Left forelimb (tissue), 1 donor: ENCODE data around the gene SRSF8.
"Not testable (repeated sequence)": the region's sequence is repeated elsewhere in the genome, so short reads cannot be mapped to it uniquely, and the experiment has no call there.

ENCODE experiments used
- DNase-seq: peaks from one replicate; pipeline ENCODE4 v3.0.0-alpha.2; 2018; ENCODE audit warnings: low spot score

The SRSF8 gene

DNA sequence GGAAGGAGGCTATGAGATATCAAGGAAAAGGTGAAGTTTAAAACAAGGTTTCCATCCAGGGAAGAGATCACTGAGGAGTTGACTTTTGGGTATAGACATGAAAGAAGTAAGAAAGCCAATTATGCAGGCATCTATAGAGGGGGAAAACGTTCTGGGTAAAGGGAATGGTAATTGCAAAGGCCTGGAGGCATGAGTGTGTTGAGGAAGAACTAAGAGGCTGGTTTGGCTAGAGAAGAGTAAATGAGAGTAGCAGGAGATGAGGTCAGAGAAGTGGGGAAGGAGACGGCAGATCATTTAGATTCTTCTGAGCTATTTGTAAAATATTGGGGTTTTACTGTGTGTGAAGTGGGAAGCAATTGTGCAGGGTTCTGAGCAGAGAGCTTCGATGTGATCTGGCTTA is 30.5 kb downstream of the SRSF8 start:
- no peak for DNase-seq

DNA sequence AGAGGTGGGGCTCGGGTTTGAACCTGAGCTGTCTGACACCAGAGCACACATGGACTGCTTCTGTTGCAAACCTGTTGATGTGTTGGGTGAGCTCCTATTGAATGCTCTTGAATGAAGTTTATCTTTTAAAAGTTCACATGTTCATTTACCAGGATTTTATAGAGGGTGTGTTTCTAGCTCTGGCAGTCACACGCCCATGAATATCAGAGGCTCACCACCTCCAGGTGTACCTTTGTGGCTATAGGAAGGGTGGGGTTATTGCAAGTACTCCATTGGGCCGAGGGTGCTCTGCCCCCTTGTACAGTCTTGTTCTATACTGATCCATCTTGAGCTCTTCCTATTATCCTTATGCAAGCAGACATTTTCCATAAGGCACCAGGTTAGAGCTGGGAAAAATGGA is 32.1 kb downstream of the SRSF8 start:
- no peak for DNase-seq

DNA sequence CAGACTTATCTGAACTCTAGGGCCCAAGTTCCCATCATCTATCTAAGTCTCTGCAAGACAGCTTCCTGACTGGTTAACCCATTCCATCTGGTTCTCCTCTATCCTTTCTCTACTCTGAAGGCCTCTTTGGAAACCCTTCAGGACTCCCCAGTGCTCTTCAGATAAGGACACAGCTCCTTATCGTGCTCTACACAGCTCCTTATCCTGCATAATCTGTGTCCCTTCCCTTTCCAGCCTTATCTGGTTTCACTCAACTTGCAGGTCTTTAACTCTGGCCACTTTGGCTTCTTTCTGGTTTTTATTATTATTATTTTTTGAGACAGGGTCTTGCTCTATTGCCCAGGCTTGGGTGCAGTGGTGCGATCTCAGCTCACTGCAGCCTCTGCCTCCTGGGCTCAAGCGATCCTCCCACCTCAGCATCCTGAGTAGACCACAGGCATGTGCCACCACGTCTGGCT is 33.5 kb downstream of the SRSF8 start:
- no peak for DNase-seq

DNA sequence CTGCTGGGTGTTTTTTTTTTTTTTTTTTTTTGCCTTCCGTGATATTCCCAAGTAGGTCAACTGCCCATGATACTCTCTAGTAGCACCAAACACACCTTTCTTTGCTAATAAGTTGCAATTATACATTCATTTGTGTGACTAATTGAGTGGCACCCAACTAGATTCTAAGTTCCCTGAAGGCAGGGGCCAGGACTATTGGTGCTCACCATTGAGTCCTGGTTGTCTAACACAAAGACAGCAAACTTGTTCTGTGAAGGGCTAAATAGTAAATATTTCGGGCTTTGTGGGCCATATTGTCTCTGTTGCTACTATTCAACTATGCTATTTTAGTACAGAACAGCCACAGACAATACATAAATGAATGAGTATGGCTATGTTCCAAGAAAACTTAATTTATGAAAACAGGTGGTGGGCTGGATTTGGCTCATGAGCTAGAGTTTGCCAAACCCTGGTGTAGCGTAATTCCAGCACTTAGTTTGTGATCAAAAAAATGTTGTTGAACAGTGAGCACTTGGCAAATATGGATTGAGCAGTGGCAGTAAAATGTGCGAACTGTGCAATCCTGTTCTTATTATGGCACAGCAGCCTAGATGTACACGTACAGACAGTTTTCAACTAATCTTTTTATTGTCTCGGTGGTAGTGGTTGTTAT is 34.3 kb downstream of the SRSF8 start:
- no peak for DNase-seq

DNA sequence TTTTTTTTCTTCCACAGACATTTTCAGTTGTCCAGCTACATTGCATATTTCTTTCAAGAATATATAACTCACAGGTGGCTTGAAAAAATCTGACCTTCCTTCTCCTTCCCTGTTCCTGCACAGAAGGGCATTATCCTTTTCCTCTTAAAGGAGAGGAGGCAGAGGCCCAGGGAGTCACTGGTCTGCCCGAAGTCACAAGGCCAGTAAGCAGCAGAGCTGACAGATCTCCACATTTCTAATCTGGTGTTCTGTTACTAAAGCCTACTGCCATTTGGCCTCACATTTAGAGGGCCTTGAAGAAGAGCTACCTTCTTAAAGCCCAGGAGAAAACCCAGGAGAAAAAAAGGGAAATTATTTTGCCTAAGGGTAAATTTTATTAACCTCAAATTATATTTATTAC is 35.2 kb downstream of the SRSF8 start:
- no peak for DNase-seq

DNA sequence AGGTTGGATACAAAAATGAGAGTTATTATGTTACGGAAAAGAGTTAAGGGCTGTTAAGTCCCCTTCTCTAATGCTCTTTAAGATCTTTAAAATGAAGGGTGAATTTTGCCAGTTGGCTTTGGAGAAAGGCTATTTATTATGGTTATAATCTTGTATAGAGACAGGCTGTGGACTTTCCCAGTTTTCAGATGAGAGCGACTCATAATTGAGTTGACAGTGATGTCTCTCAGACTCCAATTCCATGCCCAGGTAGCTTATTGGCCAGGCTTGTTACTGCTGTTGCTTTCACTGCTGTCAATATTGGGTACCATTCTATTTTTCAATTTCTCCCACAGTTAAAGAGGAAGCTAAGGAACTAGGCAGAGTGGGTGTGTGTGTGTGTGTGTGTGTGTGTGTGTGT is 36.0 kb downstream of the SRSF8 start:
- DNase-seq = no peak

DNA sequence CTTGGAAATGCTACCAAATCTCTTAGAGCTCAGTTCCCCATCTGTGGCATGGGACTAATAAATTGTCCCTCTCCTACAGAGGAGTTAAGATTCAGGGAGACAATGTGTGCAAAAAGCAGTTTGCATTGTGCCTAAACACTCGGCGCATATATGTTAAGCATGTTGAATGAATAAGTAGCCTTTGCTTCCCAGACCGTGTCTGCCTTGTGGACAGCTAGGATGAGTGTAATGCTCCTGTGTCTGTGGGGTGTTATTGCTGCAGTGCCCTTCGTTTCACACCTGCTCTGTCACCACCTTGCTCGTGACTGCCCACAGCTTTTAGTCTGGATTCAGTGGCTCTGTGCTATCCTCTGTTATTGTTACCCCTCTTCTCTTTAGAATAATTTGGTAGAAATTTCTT is 37.0 kb downstream of the SRSF8 start:
- no peak for DNase-seq

DNA sequence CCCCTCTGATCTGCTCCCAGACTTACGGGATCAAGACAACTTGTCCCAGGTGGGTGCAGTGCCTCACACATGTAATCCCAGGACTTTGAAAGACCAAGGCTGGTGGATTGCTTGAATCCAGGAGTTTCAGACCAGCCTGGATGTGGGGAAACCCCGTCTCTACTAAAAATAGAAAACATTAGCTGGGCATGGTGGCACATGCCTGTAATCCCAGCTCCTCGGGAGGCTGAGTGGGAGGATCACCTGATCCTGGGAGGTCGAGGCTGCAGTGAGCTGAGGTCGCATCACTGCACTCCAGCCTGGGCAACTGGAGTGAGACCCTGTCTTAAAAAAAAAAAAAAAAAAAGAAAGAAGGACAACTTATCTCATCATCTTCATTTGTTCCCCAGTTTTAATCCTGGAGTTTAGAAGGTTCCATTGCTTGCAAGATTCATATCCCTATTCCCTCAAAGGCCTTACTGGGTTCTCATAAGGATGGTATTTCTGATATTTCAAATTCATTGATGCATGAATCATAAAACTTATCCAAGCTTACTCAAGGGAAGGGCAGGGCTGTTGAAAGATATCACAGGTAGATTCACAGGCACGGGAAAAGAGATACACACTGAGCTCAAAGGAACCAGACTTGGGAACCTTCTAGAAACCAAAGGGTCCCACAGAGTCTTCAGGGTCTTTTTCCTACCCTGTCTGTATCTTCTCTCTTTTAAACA is 37.6 kb downstream of the SRSF8 start:
- no peak for DNase-seq

DNA sequence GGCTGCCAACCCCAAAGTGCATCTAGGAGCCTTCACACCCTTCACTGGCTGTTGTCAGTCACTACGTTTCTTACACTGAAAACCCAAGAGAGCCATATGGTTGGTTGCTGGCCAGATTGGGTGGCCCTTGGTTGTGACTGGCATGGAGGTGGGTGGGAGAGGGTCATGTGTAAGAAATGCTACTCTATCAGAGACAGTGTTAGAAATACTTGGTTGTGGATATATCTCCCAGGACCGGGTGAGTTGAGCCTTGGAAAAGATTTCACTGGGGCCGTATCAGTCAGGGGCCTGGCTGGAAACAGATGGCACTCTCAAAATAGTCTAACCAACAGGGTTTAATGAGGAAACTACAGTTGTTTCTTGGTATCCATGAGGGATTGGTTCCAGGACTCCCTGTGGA is 38.1 kb downstream of the SRSF8 start:
- DNase-seq = no peak

DNA sequence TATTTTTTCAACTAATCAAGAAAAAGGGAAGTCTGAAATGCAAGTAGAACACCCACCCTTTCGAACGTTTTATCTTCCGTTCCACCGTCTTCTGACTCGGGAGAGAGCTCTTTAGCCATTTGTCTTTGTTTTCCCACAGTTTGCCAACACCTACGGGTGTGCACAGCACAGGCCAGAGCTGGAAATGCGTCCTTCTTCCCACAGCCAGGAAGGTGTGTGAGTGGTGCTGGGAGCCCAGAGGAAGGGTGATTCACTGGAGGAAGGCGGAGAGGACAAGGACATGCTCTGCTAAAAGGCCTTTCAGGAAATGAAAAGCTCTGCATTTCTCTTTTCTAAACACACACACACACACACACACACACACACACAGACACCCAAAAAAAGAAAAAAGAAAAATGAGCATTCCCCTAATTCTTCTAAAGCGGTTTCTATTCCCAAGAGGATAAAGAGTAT is 41.5 kb downstream of the SRSF8 start:
- no peak for DNase-seq

DNA sequence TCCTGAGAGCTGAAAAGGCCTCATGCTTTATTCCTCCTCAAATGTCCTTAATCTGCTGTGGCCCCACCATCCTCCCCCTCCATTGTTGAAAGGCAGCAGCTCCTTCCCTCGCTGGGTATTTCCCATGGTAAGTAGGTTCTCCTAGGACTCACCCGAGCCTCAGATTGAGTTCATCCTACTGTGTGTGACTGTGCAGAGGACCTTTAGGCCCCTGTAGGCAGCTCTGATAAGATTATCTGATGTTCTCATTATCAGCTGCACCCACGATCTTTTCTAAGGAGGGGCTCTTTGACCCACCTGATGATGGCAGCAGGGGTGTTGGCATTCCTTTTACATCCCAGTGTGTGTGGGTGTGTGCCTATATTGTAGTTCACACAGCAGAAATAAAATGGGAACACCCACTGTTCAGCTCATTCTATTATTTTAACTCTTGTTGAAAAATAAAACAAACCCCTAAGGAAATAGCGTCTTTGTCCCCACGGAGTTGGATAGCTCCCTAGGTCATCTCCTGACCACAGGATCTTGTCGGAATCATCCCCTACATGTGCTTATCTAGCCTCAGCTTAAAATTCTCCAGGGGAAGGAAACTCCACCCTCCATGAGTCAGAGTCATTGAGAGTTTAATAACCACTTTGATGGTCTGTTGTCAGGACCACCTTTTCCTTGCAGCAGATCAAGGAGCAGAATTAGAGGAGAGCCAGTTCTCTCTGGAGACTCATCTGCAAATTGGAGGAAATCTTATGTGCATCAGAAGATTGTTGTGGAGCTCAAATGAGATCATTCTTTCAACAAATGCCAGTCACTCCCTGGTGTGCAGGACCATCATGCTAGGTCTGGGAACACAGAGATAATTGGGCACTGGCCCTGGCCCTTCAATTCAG is 42.2 kb downstream of the SRSF8 start:
- DNase-seq = no peak

DNA sequence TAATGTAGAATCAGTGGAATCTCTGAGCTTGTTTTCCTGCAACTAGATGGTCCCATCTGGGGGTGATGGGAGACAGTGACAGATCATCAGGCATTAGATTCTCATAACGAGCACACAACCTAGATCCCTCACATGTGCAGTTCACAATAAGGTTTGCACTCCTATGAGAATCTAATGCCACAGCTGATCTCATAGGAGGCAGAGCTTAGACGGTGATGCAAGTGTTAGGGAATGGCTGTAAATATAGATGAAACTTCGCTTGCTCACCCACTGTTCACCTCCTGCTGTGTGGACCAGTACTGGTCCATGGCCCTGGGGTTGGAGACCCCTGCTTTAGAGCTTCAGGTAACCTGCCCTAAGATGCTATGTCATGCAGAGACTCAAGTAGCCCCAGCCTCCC is 44.8 kb downstream of the SRSF8 start:
- not testable (repeated sequence) for DNase-seq

DNA sequence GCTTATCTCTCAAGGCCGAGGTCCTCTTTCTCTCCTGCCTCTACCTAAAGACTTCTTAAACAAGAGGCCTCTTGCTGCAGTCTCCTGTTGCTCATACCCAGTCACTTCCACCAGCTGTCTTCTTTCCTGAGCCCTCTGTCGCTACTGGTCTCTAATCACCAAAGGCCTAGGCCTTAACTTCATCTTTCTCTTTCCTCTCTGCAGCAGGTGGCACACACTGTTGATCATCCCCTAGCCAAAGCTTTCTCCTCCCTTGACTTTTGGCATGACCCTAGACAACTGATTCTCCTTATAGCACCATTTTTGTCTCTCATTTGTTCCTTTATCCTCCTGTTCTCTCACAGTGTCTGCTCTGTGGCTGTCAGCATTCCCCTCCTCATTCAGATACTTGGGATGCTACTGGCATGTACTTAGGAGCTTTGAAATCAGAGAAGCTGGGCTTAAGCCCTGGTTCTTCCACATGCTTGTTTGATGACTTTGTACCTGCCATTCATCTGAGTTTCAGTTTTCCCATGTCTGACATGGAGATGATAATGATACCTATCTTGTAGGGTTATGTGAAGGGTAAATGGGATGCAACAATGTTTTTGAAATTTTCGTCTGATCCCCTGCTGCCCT is 45.3 kb downstream of the SRSF8 start:
- no peak for DNase-seq

DNA sequence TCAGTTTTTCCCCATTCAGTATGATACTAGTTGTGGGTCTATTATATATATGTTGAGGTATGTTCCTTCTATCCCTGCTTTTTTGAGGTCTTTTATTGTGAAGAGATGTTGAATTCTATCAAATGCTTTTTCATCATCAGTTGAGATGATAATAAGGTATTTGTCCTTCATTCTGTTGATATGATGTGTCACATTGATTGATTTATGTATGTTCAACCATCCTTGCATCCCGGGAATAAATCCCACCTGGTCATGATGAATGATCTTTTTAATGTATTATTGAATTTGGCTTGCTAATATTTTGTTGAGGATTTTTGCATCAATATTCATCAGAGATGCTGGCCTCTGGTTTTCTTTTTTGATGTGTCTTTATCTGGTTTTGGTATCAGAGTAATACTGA is 48.9 kb downstream of the SRSF8 start:
- DNase-seq = no peak

DNA sequence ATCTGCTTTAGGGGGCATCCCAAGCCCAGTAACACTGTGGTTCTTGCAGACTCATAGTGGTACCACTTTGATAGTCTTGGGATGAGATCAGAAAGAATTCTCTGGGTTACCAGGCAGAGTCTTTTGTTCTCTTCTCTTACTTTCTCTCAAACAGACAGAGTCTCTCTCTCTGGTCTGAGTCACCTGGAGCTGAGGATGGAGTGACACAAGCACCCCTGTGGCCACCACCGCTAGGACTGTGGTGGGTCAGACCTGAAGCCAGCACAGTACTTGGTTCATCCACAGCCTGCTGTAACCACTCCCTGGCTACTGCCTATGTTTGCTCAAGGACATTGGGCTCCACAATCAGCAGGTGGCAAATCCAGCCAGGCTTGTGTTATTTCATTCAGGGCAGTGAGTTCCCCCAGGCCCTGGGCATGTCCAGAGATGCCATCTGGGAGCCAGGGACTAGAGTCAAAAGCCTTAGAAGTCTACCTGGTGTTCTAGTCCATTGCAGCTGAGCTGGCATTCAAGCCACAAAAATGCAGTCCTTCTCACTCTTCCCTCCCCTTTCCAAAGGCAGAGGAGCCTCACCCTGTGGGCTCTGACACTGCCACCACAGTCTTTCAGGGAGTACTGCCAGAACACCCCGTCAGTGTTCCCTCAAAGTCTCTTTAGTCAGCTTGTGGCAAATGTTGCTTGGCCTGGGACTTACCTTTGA is 52.8 kb downstream of the SRSF8 start:
- no peak for DNase-seq
